GM21717 (cell line): ENCODE measurements around the gene LRMDA.

ENCODE experiments used
- ATAC-seq: cut with Tn5 transposase; IDR thresholded peaks from one replicate; pipeline ENCODE4 v1.9.1; 2021; ENCODE audit warnings: mild to moderate bottlenecking, moderate library complexity; ENCODE audit not compliant: unreplicated experiment

Gene LRMDA

DNA sequence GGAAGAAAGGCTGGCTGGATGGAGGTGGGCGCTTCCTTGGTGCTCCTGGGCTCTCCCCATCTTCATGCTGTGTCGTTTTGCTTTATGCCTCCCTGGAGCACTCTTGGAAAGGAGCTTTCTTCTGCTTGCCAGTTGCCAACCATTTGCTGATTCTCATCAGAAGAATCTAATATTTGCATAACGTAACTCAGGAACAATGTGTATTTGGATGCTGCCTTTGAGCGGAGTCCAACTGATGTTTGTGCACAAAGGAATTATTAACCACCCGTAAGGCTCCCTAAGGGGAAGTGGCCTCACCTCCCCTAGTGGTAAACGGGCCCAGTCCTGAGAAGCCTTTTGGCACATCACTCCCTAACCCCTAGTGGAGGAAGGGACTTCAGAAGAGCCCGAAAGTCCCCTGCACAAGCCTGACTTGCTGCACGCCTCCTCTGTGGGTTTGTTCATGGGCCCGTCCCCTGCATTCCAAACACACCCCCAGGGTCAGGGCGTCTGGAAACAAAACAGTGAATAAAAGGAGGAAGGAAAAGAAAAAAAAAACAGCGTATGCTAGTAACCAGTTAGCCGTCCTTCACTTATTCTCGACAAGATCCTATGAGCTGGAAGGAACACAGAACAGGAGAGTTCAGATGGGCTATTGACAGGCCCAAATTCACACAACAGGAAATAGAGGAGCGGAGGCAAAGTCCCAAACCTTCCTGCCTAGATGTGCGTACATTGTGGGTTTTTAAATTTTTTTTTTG, 602.2 kb downstream of the LRMDA start:
- ATAC-seq = no peak

- ATAC-seq = no peak
Measured at GRCh38 chr10:76034353-76035205, 603.2 kb downstream of the LRMDA start.

DNA sequence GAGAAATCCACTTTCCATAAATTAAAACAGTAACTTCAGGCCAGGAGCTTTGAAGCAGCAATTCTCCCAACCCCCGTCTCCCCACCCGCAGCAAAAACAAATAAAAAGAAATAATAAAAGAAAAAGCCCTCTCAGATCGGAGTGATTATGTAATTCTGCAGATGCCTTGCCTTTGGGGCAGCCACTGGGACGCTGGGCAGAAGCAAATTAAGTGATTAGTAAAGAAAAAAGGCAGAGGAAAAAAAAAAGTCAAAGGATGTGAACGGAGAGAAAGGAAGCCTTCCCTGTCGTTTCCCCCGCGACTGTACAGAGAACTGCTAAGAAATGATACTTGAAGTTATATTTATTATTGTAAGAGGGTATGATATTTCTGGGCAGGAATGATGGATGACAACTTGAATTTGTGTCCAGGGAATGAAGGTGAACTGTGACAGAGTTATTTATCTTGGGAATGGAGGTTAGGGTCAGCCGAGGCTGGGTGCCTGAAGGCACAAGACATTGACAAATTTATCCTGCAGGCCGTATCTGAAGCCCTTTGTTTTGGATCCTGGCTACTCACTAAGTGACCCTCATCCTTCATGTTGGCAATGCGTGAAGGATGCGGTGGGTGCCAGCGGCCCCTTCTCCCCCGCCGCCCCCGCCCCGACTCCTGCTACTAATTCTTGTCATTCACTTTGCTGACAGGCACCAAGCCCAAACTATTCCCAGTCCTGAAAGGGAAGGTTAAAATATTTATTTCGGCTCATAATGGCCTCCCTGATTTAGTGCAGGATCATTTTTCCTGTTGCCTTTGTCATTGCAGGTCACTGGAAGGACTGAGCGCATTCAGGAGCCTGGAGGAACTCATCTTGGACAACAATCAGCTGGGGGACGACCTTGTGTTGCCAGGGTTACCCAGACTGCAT, 604.0 kb downstream of the LRMDA start:
- no peak for ATAC-seq

GRCh38 chr10:76036111-76036940, 604.9 kb downstream of the LRMDA start:
- ATAC-seq = peak; percentile 84

DNA sequence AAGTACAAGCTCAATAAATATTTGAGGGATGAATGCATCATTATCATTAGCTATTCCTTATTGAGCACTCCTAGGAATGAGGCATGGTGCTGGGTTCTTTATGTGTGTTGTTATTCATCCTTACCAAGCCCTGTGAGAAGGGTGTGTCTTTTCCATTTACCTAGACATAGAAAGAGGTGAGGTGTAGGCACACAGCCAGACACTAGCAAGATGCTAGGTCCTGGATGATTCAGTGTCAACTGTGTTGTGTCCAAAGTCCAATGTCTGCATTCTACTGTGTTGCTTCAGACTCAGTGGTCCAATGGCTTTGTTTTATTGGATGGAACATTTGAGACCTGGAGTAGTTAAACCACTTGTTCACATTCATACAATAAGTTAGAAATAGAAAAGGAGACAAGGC, 605.5 kb downstream of the LRMDA start:
- ATAC-seq = no peak

- ATAC-seq = no peak
Measured at GRCh38 chr10:76037531-76038155, 606.2 kb downstream of the LRMDA start.

- ATAC-seq = no peak
Measured at GRCh38 chr10:76038696-76039095, 607.3 kb downstream of the LRMDA start.

DNA sequence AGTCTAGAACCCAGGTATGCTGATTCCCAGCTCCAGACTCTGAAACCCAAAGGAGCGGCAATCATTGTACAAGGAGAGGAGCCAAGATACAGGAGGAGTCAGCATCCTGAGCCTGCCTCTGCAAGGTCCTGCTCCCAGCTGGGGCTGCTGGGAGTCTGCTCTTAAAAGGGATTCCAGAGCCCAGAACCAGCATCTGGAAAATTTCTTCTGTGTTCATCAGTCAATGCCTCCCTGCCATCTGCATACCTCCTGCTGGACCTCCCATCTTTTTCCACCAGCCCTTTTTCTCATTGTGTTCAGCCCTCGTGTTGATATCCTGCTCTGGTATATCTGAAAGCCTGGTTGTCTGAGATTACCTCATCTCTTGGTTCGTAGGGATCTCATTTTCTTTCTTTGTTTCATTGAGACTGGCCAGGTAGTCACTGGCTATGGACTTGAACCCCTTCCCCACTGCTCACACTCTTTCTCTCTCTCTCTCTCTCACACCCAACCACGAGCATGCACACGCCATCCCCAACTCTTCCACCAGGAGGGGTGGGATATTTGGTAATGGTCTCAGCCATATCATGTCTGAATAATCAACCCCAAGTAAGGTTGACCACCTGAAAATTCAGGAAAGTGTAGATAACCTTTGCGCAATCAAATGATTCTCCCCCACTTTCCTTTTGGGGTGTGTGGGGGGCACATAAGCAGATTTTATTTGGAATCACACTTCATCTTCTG, 608.8 kb downstream of the LRMDA start:
- ATAC-seq = no peak

GRCh38 chr10:76040830-76041220, 609.4 kb downstream of the LRMDA start:
- ATAC-seq = no peak

GRCh38 chr10:76041551-76041950, 610.1 kb downstream of the LRMDA start:
- no peak for ATAC-seq

- no peak for ATAC-seq
Measured at GRCh38 chr10:76043261-76043660, 611.8 kb downstream of the LRMDA start.

GRCh38 chr10:76044751-76045150, 613.3 kb downstream of the LRMDA start:
- ATAC-seq = no peak

DNA sequence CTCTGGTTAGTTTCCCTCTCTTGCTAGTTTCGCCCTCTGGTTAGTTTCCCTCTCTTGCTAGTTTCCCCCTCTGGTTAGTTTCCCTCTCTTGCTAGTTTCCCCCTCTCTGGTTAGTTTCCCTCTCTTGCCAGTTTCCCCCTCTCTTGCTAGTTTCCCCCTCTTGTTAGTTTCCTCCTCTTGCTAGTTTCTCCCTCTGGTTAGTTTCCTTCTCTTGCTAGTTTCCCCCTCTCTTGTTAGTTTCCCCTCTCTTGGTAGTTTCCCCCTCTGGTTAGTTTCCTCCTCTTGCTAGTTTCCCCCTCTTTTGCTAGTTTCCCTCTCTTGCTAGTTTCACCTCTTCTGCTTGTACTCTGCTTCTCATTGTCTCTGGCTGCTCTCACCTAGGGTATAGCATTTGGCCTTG, 613.8 kb downstream of the LRMDA start:
- no peak for ATAC-seq

GRCh38 chr10:76047521-76047920, 616.1 kb downstream of the LRMDA start:
- no peak for ATAC-seq

DNA sequence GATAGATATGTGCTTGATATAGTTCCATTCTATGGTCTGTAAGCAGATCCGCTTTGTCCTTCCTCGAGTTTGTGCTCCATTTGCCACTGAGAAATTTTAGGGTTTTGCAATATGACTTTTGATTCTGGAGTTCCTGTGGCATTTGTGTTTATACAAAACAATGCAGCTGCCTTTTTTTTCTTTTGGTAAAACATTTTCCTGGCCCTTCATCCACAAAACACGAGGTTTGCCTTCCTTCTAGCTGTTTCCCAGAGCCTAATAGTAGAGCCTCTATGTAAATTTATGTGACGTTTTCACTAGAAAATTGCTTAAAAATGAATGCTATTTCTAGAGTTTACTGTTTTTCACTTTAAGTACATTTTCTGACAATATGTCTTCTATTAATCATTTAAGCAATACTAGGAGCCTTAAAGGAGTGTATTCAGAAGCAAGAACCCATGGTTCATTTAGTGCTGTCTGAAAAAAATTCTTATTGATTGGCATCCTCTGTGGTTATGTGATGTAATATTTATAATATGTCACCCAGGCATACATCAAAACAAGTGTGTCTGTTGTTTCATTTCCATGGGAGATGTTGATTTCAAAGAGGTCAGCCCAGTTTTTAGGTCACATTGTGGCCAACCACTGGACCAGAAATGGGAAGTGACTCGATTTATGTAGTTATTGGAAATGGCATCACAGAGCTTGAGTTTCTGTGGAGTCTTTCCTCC, 618.3 kb downstream of the LRMDA start:
- ATAC-seq = no peak

- ATAC-seq = no peak
Measured at GRCh38 chr10:76050291-76050625, 618.8 kb downstream of the LRMDA start.

DNA sequence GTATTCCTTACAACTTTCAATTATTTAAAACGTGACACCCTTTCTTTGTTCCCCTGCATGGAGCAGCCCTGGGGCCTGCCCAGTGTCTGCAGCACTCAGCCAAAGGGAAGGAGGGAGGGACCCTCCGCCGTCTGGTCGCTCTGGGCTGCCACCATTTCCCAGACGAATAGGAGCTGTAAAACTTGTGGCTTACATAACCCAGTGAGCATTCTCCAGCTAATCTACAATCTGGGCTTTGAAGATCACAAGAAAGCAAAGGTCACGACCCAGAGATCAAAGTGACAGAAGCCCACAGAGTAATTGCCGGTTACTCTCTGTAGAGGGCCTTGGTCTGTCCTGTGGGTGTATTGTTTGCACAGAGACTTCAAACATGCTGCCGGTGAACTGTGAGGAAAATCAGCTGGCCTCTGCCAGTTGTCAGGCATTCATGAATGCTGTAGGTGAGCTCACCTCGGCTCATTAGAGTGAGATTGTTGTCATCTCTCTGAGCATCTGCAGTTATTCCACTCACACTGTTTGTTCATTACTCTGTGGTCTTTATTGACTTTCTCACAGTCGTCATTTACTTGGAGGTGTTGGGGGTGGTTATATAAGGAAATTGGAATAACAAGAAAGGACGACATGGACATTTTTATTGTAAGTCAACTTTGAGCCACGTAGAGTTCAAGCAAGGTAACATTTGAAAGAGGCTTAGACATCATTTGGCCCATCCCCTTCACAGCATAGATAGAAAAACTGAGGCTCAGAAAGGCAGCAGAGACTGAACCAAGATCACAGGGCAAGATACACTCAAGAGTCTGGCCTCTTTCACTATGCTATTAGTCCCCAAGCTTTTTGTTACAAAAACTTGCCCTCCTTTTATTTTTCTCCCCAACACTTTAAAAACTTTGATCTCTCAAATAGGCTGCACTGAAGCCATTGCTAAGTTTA, 619.8 kb downstream of the LRMDA start:
- no peak for ATAC-seq
